ENCODE results near the gene ECSCR. TPM values are rescaled to one million over a fixed set of nuclear protein-coding genes. Genes with fewer than 3 reads are reported as not detected.
A peak's percentile ranks its signal among the peaks of the same experiment; 100 is the strongest.
"Not testable (repeated sequence)": the region's sequence is repeated elsewhere in the genome, so short reads cannot be mapped to it uniquely, and the experiment has no call there.

Gene ECSCR
- not detected for total RNA-seq (2021; ENCODE audit: unreplicated experiment)
- not detected for polyA plus RNA-seq (2012; ENCODE audit: insufficient read length)
- not detected for Bru-seq, nascent RNA
- not detected for BruChase-seq, experiment 1, labeled RNA remaining after a 2-hour chase
- not detected for BruChase-seq, experiment 2, labeled RNA remaining after a 6-hour chase
- long read RNA-seq, result 0 reads

GRCh38 chr5:139462586-139463276 lies at the start of gene ECSCR:
ECSCR (minus strand) TSS chr5:139462743; CDS start chr5:139462670, 73 bp downstream.
- Histone ChIP-seq H3K4me1 (ENCODE audit: control insufficient read depth, insufficient read depth, low read length) (no peaks in the 10 kb centered on the region), H3K36me3 (ENCODE audit: control insufficient read depth, insufficient read depth, low read length) (no peaks in the 10 kb centered on the region), H3K9me3 (ENCODE audit: control insufficient read depth, insufficient read depth, low read depth, low read length) (no peaks in the 10 kb centered on the region), H3K4me3 (ENCODE audit: low read depth in 2 of 2, low read length in 2 of 2) (no peak within 1 kb of the TSS), H3K27ac (ENCODE audit: low read length) (no peak within 1 kb of the TSS), H3K27me3 (ENCODE audit: control insufficient read depth, insufficient read depth, low read length) (no peaks in the 10 kb centered on the region)
- TF ChIP-seq POLR2AphosphoS5 (IDR thresholded peaks at IDR 0.05; ENCODE audit: low read depth, low read length), result no peak
- CTCF ChIA-PET, result interaction anchor here (0.6 kb wide), 1 partner anchor 40 kb away, joined by 4 read pairs; no protein-coding TSS in a partner anchor
- intact Hi-C loops (cut with micrococcal nuclease; ENCODE audit: unreplicated experiment) (no loop called here), in situ Hi-C loops (cut with HindIII; ENCODE audit: low pct_unique_long_range_greater_than_20kb, low sequenced_read_pairs) (no loop called here)
- ATAC-seq (0 out of 2 replicates have a peak, but pooled peaks have one; percentile 14), DNase-seq (ENCODE audit: low read depth, low spot score) (no peak)
- POLR2A ChIA-PET, result no interaction called here
- no TSS peak for BruUV-seq (replicated peaks)

DNA sequence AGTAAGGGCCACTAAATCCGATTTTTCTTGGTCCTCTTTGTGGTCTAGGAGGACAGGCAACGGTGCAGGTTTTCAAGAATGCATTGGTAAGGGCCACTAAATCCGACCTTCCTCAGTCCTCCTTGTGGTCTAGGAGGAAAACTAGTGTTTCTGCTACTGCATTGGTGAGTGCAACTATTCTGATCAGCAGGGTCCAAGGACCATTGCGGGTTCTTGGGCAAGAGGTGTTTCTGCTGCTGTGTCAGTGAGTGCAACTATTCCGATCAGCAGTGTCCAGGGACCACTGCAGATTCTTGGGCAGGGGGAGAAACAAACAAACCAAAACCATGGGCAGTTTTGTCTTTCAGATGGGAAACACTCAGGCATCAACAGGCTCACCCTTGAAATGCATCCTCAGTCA lies 42.2 kb upstream of the ECSCR start:
- H3K27ac ChIP-seq (ENCODE audit: low read length); CTCF ChIA-PET; intact Hi-C loops (cut with micrococcal nuclease; ENCODE audit: unreplicated experiment); H3K36me3 ChIP-seq (ENCODE audit: control insufficient read depth, insufficient read depth, low read length); DNase-seq (ENCODE audit: low read depth, low spot score); H3K27me3 ChIP-seq (ENCODE audit: control insufficient read depth, insufficient read depth, low read length); H3K4me1 ChIP-seq (ENCODE audit: control insufficient read depth, insufficient read depth, low read length); BruUV-seq (replicated peaks); ATAC-seq; H3K9me3 ChIP-seq (ENCODE audit: control insufficient read depth, insufficient read depth, low read depth, low read length); POLR2A ChIA-PET; H3K4me3 ChIP-seq (ENCODE audit: low read depth in 2 of 2, low read length in 2 of 2): not testable (repeated sequence)
- in situ Hi-C loops (cut with HindIII; ENCODE audit: low pct_unique_long_range_greater_than_20kb, low sequenced_read_pairs), result loop anchor here (25.0 kb wide), 1 partner anchor 92 kb away; the partner anchor contains the start of gene SPATA24

DNA sequence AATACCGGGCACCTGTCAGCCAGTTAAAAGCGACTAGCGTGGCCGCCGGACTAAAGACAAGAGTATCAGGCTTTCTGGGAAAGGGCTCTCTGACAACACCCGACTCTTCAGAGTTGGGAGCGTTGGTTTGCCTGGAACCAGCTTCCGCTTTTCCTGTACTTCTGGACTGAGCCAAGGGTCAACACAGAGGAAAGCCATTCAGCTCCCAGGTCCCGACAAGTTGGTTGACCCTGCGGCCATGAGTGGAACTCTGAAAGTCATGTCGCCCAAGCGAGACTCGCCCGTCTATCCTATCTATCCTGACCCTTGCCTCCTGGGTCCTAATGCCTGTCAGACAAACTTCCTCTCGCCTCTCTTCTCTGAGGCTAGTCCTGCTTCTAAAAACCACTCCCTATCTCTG lies 41.3 kb upstream of the ECSCR start:
- POLR2A ChIA-PET; BruUV-seq (replicated peaks); H3K4me1 ChIP-seq (ENCODE audit: control insufficient read depth, insufficient read depth, low read length); H3K36me3 ChIP-seq (ENCODE audit: control insufficient read depth, insufficient read depth, low read length); H3K27ac ChIP-seq (ENCODE audit: low read length); intact Hi-C loops (cut with micrococcal nuclease; ENCODE audit: unreplicated experiment); H3K27me3 ChIP-seq (ENCODE audit: control insufficient read depth, insufficient read depth, low read length); DNase-seq (ENCODE audit: low read depth, low spot score); ATAC-seq; H3K9me3 ChIP-seq (ENCODE audit: control insufficient read depth, insufficient read depth, low read depth, low read length); CTCF ChIA-PET: not testable (repeated sequence)
- peak overlapping the region; percentile 23 to 46; a peak in 3 of 4 replicates for H3K4me3 ChIP-seq (ENCODE audit: low read depth in 2 of 2, low read length in 2 of 2)
- in situ Hi-C loops (cut with HindIII; ENCODE audit: low pct_unique_long_range_greater_than_20kb, low sequenced_read_pairs), result loop anchor here (25.0 kb wide), 1 partner anchor 92 kb away; the partner anchor contains the start of gene SPATA24

DNA sequence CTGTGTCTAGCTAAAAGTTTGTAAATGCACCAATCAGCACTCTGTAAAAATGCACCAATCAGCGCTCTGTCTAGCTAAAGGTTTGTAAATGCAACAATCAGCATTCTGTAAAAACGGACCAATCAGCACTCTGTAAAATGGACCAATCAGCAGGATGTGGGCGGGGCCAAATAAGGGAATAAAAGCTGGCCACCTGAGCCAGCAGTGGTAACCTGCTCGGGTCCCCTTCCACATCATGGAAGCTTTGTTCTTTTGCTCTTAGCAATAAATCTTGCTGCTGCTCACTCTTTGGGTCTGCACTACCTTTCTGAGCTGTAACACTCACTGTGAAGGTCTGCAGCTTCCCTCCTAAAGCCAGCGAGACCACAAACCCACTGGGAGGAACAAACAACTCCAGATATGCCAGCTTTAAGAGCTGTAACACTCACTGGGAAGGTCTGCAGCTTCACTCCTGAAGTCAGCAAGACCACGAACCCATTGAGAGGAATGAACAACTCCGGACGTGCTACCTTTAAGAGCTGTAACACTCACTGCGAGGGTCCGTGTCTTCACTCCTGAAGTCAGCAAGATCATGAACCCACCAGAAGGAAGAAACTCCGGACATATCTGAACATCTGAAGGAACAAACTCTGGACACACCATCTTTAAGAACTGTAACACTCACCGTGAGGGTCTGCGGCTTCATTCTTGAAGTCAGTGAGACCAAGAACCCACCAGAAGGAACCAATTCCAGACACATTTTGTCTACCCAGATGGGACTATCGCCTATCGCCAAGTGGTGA lies 40.7 kb upstream of the ECSCR start:
- DNase-seq (ENCODE audit: low read depth, low spot score); H3K4me1 ChIP-seq (ENCODE audit: control insufficient read depth, insufficient read depth, low read length); ATAC-seq; intact Hi-C loops (cut with micrococcal nuclease; ENCODE audit: unreplicated experiment); H3K9me3 ChIP-seq (ENCODE audit: control insufficient read depth, insufficient read depth, low read depth, low read length); H3K27me3 ChIP-seq (ENCODE audit: control insufficient read depth, insufficient read depth, low read length); H3K27ac ChIP-seq (ENCODE audit: low read length); BruUV-seq (replicated peaks); H3K36me3 ChIP-seq (ENCODE audit: control insufficient read depth, insufficient read depth, low read length): not testable (repeated sequence)
- POLR2A ChIA-PET, result interaction anchor here (0.6 kb wide), 1 partner anchor 116 kb away, joined by 5 read pairs; no protein-coding TSS in a partner anchor
- in situ Hi-C loops (cut with HindIII; ENCODE audit: low pct_unique_long_range_greater_than_20kb, low sequenced_read_pairs), result loop anchor here (25.0 kb wide), 1 partner anchor 91 kb away; the partner anchor contains the start of gene SPATA24
- H3K4me3 ChIP-seq (ENCODE audit: low read depth in 2 of 2, low read length in 2 of 2), result peak overlapping the region; percentile 23 to 46; a peak in 3 of 4 replicates
- CTCF ChIA-PET, result interaction anchor here (1.1 kb wide), 1 partner anchor 80 kb away, joined by 3 read pairs; no protein-coding TSS in a partner anchor
